CD14-positive monocyte (primary cell): ENCODE data around the gene CRHR2. TPM values are rescaled to one million over a fixed set of nuclear protein-coding genes. Genes with fewer than 3 reads are reported as not detected.

Source experiments
- DNase-seq, 3 donors: peaks; one replicate each; pipeline ENCODE4 v3.0.0-alpha.2; 2011 to 2022
- H2AFZ ChIP-seq: 2 replicates; pipeline ENCODE4 v1.6.0; 2012; ENCODE audit warnings: mild to moderate bottlenecking, low read depth, low read length, inconsistent platforms; ENCODE audit not compliant: insufficient read depth, poor library complexity, severe bottlenecking
- H3K27ac ChIP-seq, 2 donors: 1 replicate in 1 of 2; 2 replicates in 1 of 2; pipeline ENCODE4 v1.5.1; 2012 to 2013; ENCODE audit warnings: low read length in 2 of 2, control low read depth in 1 of 2, inconsistent platforms in 1 of 2, low read depth in 1 of 2, mild to moderate bottlenecking in 1 of 2
- H3K27me3 ChIP-seq, 2 donors: one replicate each; pipeline versions ENCODE4 v1.6.0 to v1.6.1; 2011 to 2013; ENCODE audit warnings: low read length in 2 of 2; ENCODE audit not compliant: control insufficient read depth in 2 of 2, insufficient read depth in 2 of 2
- H3K36me3 ChIP-seq, 2 donors: replicated peaks in 1 of 2; 1 replicate in 1 of 2; 2 replicates in 1 of 2; pipeline versions ENCODE4 v1.5.1 to v1.6.1; 2012 to 2013; ENCODE audit warnings: low read length in 2 of 2, control low read depth in 1 of 2, inconsistent platforms in 1 of 2, mild to moderate bottlenecking in 1 of 2; ENCODE audit not compliant: insufficient read depth in 2 of 2, control insufficient read depth in 1 of 2
- H3K4me1 ChIP-seq, 2 donors: 1 replicate in 1 of 2; 2 replicates in 1 of 2; pipeline versions ENCODE4 v1.5.1 to v1.6.1; 2012 to 2013; ENCODE audit warnings: low read length in 2 of 2, control low read depth in 1 of 2, inconsistent platforms in 1 of 2, mild to moderate bottlenecking in 1 of 2, moderate library complexity in 1 of 2; ENCODE audit not compliant: insufficient read depth in 2 of 2, control insufficient read depth in 1 of 2
- H3K4me2 ChIP-seq: replicated peaks from 2 replicates; pipeline ENCODE3; 2012; ENCODE audit warnings: low read length, moderate library complexity, mild to moderate bottlenecking; ENCODE audit not compliant: poor library complexity, severe bottlenecking; ENCODE audit errors: extremely low read depth
- H3K4me3 ChIP-seq, 3 experiments: fragments of 200-600 bp in 1 of 3; sonication (generic) in 1 of 3; replicated peaks in 1 of 3; 1 replicate in 2 of 3; 2 replicates in 1 of 3; pipeline ENCODE4 v1.5.1; 2011 to 2013; ENCODE audit warnings: low read length in 3 of 3, mild to moderate bottlenecking in 3 of 3, control low read depth in 2 of 3, low read depth in 2 of 3, inconsistent platforms in 1 of 3, moderate library complexity in 1 of 3
- H3K79me2 ChIP-seq: 2 replicates; pipeline ENCODE4 v1.6.0; 2012; ENCODE audit warnings: mild to moderate bottlenecking, control low read depth, inconsistent platforms, low read length, moderate library complexity; ENCODE audit not compliant: insufficient read depth
- H3K9ac ChIP-seq: 2 replicates; pipeline ENCODE4 v1.6.0; 2017; ENCODE audit warnings: low read length, mild to moderate bottlenecking; ENCODE audit not compliant: insufficient read depth, poor library complexity, severe bottlenecking
- H3K9me3 ChIP-seq, 2 donors: replicated peaks in 1 of 2; 1 replicate in 1 of 2; 2 replicates in 1 of 2; pipeline versions ENCODE4 v1.5.1 to v1.6.1; 2012 to 2013; ENCODE audit warnings: low read length in 2 of 2, control low read depth in 1 of 2; ENCODE audit not compliant: control insufficient read depth in 1 of 2, insufficient read depth in 1 of 2
- H4K20me1 ChIP-seq: 2 replicates; pipeline ENCODE4 v1.6.0; 2012; ENCODE audit warnings: mild to moderate bottlenecking, low read length, control low read depth, moderate library complexity; ENCODE audit not compliant: insufficient read depth
- H3K27ac Mint-ChIP-seq, 7 donors: one replicate each; pipeline ENCODE4 v1.8.0; 2020; ENCODE audit warnings: mild to moderate bottlenecking in 7 of 7, mixed read lengths in 7 of 7, moderate library complexity in 6 of 7, inconsistent platforms in 2 of 7
- H3K27me3 Mint-ChIP-seq, 3 donors: one replicate each; pipeline ENCODE4 v1.8.0; 2021 to 2022; ENCODE audit warnings: low read depth in 3 of 3, mild to moderate bottlenecking in 3 of 3, mixed read lengths in 3 of 3, moderate library complexity in 3 of 3, inconsistent platforms in 1 of 3
- H3K36me3 Mint-ChIP-seq, 2 donors: one replicate each; pipeline ENCODE4 v1.8.0; 2020; ENCODE audit warnings: mixed read lengths in 2 of 2, inconsistent platforms in 1 of 2, mild to moderate bottlenecking in 1 of 2
- H3K4me1 Mint-ChIP-seq: one replicate; pipeline ENCODE4 v1.8.0; 2020; ENCODE audit warnings: mild to moderate bottlenecking, mixed read lengths
- H3K4me3 Mint-ChIP-seq, 2 donors: one replicate each; pipeline ENCODE4 v1.8.0; 2020; ENCODE audit warnings: mild to moderate bottlenecking in 2 of 2, mixed read lengths in 2 of 2, moderate library complexity in 1 of 2
- H3K9me3 Mint-ChIP-seq, 7 donors: one replicate each; pipeline ENCODE4 v1.8.0; 2020 to 2022; ENCODE audit warnings: mixed read lengths in 7 of 7, mild to moderate bottlenecking in 6 of 7, moderate library complexity in 6 of 7, inconsistent platforms in 2 of 7
- CTCF ChIP-seq: fragments of 200-600 bp; IDR thresholded peaks from one replicate; pipeline ENCODE4 v1.8.0; 2022; ENCODE audit warnings: antibody characterized with exemption, mild to moderate bottlenecking
- WGBS: methylation state at CpG from one replicate; pipeline ENCODE4 v1.1.5; 2013; ENCODE audit warnings: missing lambda C conversion rate; ENCODE audit not compliant: insufficient coverage; 5-methylcytosine and 5-hydroxymethylcytosine counted together
- intact Hi-C, 2 donors: fragments of 100-400 bp; cut with micrococcal nuclease; formaldehyde crosslinking; loops; one replicate each; pipeline versions ENCODE4 v1.15.0 to v1.15.1; 2023
- polyA plus RNA-seq, 3 donors: library from polyadenylated mRNA; depleted of rRNA in 1 of 3; unstranded in 2 of 3; stranded (reverse) in 1 of 3; fragments of 300-500 nt in 2 of 3; fragments of >200 nt in 1 of 3; fragmentation: Illumina TruSeq in 2 of 3; gene quantifications; 1 replicate in 2 of 3; 2 replicates in 1 of 3; pipeline ENCODE4 v1.2.3, GENCODE V29; 2012 to 2021

Gene CRHR2
- polyA plus RNA-seq, 3 donors, result not detected

- no peaks in the 10 kb centered on the region for H3K36me3 Mint-ChIP-seq
- no peak overlapping the region for H3K9ac ChIP-seq
- H3K4me3 Mint-ChIP-seq, result no peak overlapping the region
- no peaks in the 10 kb centered on the region for H3K9me3 ChIP-seq
- no peaks in the 10 kb centered on the region for H4K20me1 ChIP-seq
- no peak overlapping the region for H2AFZ ChIP-seq
- peak overlapping the region in 1 of 7 donors; percentile 72 for H3K27ac Mint-ChIP-seq
- no peaks in the 10 kb centered on the region for H3K36me3 ChIP-seq
- no peaks in the 10 kb centered on the region for H3K27me3 ChIP-seq
- H3K4me1 Mint-ChIP-seq, result no peaks in the 10 kb centered on the region
- 96% methylated on average over 6 of the region's 6 CpGs for WGBS
- H3K27me3 Mint-ChIP-seq, result peaks cover 0 to 4% (median 0%) of the 10 kb centered on the region in 3 donors
- no peak for DNase-seq
- H3K9me3 Mint-ChIP-seq, result peaks cover 0 to 1% (median 0%) of the 10 kb centered on the region in 7 donors
- no peak overlapping the region for H3K4me3 ChIP-seq
- intact Hi-C loops, result no loop called here
- TF ChIP-seq CTCF, result no peak
- no peaks in the 10 kb centered on the region for H3K4me1 ChIP-seq
- H3K27ac ChIP-seq, result no peak overlapping the region
- no peak overlapping the region for H3K4me2 ChIP-seq
- H3K79me2 ChIP-seq, result no peaks in the 10 kb centered on the region
Measured at GRCh38 chr7:30706908-30707307, 24.7 kb upstream of the CRHR2 start.

DNA sequence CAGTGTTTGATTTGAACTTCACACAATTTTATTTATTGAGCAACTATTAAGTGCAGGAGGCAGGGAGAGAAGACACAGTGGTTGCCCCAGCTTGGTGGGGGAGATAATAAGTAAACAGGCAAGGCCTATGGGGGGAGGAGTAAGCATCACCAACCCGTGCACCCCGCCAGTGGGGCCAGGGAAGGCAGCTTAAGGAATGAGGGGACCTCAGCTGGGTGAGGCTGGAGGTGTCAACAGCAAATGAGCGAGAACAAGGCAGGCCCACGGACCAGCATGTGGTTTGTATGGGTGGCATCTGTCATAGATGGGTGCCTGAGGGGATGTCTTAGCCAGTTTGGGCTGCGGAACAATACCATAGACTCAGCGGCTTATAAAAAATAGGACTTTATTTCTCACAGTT, 24.1 kb upstream of the CRHR2 start:
- DNase-seq, result no peak
- peaks cover 0 to 1% (median 0%) of the 10 kb centered on the region in 7 donors for H3K9me3 Mint-ChIP-seq

More for the DNA sequence above, 24.1 kb upstream of the CRHR2 start:
- no peak overlapping the region for H3K4me3 ChIP-seq
- H3K4me1 ChIP-seq, result no peaks in the 10 kb centered on the region
- H3K4me3 Mint-ChIP-seq, result no peak overlapping the region
- H3K27ac ChIP-seq, result no peak overlapping the region
- no peaks in the 10 kb centered on the region for H3K36me3 Mint-ChIP-seq
- TF ChIP-seq CTCF, result no peak
- no peak overlapping the region for H3K9ac ChIP-seq
- peaks cover 0 to 8% (median 0%) of the 10 kb centered on the region in 3 donors for H3K27me3 Mint-ChIP-seq
- peak overlapping the region in 1 of 7 donors; percentile 15 for H3K27ac Mint-ChIP-seq
- no peaks in the 10 kb centered on the region for H3K79me2 ChIP-seq
- no peaks in the 10 kb centered on the region for H3K36me3 ChIP-seq
- H3K27me3 ChIP-seq, result no peaks in the 10 kb centered on the region
- no peaks in the 10 kb centered on the region for H4K20me1 ChIP-seq
- H3K4me2 ChIP-seq, result no peak overlapping the region
- no peak overlapping the region for H2AFZ ChIP-seq
- WGBS, result 92% methylated on average over 4 of the region's 6 CpGs
- intact Hi-C loops, result no loop called here
- H3K9me3 ChIP-seq, result no peaks in the 10 kb centered on the region
- no peaks in the 10 kb centered on the region for H3K4me1 Mint-ChIP-seq
